Astrocyte of the spinal cord (primary cell): ENCODE data around the gene KPNA2.
"Not testable (repeated sequence)": the region's sequence is repeated elsewhere in the genome, so short reads cannot be mapped to it uniquely, and the experiment has no call there.

Experiments
- DNase-seq: peaks from one replicate; pipeline ENCODE4 v3.0.0; 2011; ENCODE audit warnings: low read depth, low spot score
- H3K4me3 ChIP-seq: 2 replicates; pipeline ENCODE4 v1.5.1; 2011; ENCODE audit warnings: low read depth, mild to moderate bottlenecking, low read length, moderate library complexity
- CTCF ChIP-seq: IDR thresholded peaks from 2 replicates; pipeline ENCODE4 v1.5.1; 2012; ENCODE audit warnings: low read depth, mild to moderate bottlenecking, low read length, inconsistent platforms
- in situ Hi-C: cut with HindIII; loops from 2 replicates; pipeline ENCODE4 v1.10.0; 2017; ENCODE audit warnings: low sequenced_read_pairs

KPNA2 gene

GRCh38 chr17:68074279-68074678 is 38.7 kb downstream of the KPNA2 start:
- no peak for DNase-seq
- H3K4me3 ChIP-seq = no peak overlapping the region
- TF ChIP-seq CTCF = no peak
- in situ Hi-C loops = no loop called here

GRCh38 chr17:68075953-68076607 is 40.5 kb downstream of the KPNA2 start:
- DNase-seq, H3K4me3 ChIP-seq, in situ Hi-C loops: not testable (repeated sequence)

GRCh38 chr17:68077498-68077897 is 42.0 kb downstream of the KPNA2 start:
- H3K4me3 ChIP-seq, DNase-seq, in situ Hi-C loops: not testable (repeated sequence)

GRCh38 chr17:68080411-68081150 is 45.0 kb downstream of the KPNA2 start:
- no peak for TF ChIP-seq CTCF
- no peak overlapping the region for H3K4me3 ChIP-seq
- in situ Hi-C loops = no loop called here
- DNase-seq = no peak

GRCh38 chr17:68081305-68082265 is 46.0 kb downstream of the KPNA2 start:
- DNase-seq, H3K4me3 ChIP-seq, in situ Hi-C loops: not testable (repeated sequence)

GRCh38 chr17:68085771-68086381 is 50.3 kb downstream of the KPNA2 start:
- in situ Hi-C loops = no loop called here
- no peak overlapping the region for H3K4me3 ChIP-seq
- DNase-seq = no peak
- TF ChIP-seq CTCF = no peak

- DNase-seq, in situ Hi-C loops, H3K4me3 ChIP-seq: not testable (repeated sequence)
These were observed 51.1 kb downstream of the KPNA2 start for GRCh38 chr17:68086666-68087065.

- DNase-seq, in situ Hi-C loops, H3K4me3 ChIP-seq: not testable (repeated sequence)
These were observed 51.6 kb downstream of the KPNA2 start for GRCh38 chr17:68087131-68087623.
